ENCODE results near the gene KCMF1. TPM values are rescaled to one million over a fixed set of nuclear protein-coding genes. Genes with fewer than 3 reads are reported as not detected.

Gene KCMF1
- total RNA-seq, 1 experiment from 2014 or later = 73.6 TPM

- TF ChIP-seq EZH2 (IDR thresholded peaks at IDR 0.05; ENCODE audit: low read length, unreplicated experiment) (no peak), EZH2phosphoT487 (IDR thresholded peaks at IDR 0.05; ENCODE audit: borderline replicate concordance, low read length) (no peak)
- TF ChIP-seq, protein P1, sequence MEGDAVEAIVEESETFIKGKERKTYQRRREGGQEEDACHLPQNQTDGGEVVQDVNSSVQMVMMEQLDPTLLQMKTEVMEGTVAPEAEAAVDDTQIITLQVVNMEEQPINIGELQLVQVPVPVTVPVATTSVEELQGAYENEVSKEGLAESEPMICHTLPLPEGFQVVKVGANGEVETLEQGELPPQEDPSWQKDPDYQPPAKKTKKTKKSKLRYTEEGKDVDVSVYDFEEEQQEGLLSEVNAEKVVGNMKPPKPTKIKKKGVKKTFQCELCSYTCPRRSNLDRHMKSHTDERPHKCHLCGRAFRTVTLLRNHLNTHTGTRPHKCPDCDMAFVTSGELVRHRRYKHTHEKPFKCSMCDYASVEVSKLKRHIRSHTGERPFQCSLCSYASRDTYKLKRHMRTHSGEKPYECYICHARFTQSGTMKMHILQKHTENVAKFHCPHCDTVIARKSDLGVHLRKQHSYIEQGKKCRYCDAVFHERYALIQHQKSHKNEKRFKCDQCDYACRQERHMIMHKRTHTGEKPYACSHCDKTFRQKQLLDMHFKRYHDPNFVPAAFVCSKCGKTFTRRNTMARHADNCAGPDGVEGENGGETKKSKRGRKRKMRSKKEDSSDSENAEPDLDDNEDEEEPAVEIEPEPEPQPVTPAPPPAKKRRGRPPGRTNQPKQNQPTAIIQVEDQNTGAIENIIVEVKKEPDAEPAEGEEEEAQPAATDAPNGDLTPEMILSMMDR (conservative IDR thresholded peaks at IDR 0.05; ENCODE audit: low read depth, low read length) = no peak
- Histone ChIP-seq H3K79me2 (ENCODE audit: low read length) (no peaks in the 10 kb centered on the region), H3F3A (ENCODE audit: low read length, unreplicated experiment) (no peaks in the 10 kb centered on the region), H3K4me3 (ENCODE audit: low read length) (no peak overlapping the region), H3K27ac (ENCODE audit: low read length) (no peak overlapping the region), H4K20me1 (ENCODE audit: low read length) (no peaks in the 10 kb centered on the region), H3K9ac (ENCODE audit: low read length) (no peak overlapping the region), H3K27me3 (ENCODE audit: low read length) (no peaks in the 10 kb centered on the region), H3K4me1 (ENCODE audit: insufficient read depth, low read length) (peaks cover 14% of the 10 kb centered on the region; the same call in 1 of the 2 replicates), H3K4me2 (ENCODE audit: low read length) (no peak overlapping the region), H3K9me2 (replicated peaks; ENCODE audit: low read length) (no peaks in the 10 kb centered on the region), H2AFZ (ENCODE audit: low read length) (no peak overlapping the region), H3K36me3 (ENCODE audit: low read depth, low read length) (no peaks in the 10 kb centered on the region), H3K9me3 (ENCODE audit: low read length) (no peaks in the 10 kb centered on the region)
- POLR2A ChIA-PET (ENCODE audit: unreplicated experiment) = no interaction called here
- intact Hi-C loops (cut with micrococcal nuclease) = no loop called here
- ATAC-seq (no peak), DNase-seq (peak; percentile 6)
- CTCF ChIA-PET = no interaction called here
- no TSS peak for BruUV-seq (replicated peaks)
Observed at GRCh38 chr2:85095094-85095493, 124.1 kb downstream of the KCMF1 start.

- H2AFZ ChIP-seq (ENCODE audit: low read length) = no peak overlapping the region
- POLR2A ChIA-PET (ENCODE audit: unreplicated experiment) = no interaction called here
- ATAC-seq (no peak), DNase-seq (no peak)
- H3K4me3 ChIP-seq (ENCODE audit: low read length) = no peak overlapping the region
- no peaks in the 10 kb centered on the region for H3K9me3 ChIP-seq (ENCODE audit: low read length)
- H3K9ac ChIP-seq (ENCODE audit: low read length) = no peak overlapping the region
- CTCF ChIA-PET = no interaction called here
- H3K4me2 ChIP-seq (ENCODE audit: low read length) = no peak overlapping the region
- H4K20me1 ChIP-seq (ENCODE audit: low read length) = no peaks in the 10 kb centered on the region
- no peaks in the 10 kb centered on the region for H3K9me2 ChIP-seq (replicated peaks; ENCODE audit: low read length)
- H3K27me3 ChIP-seq (ENCODE audit: low read length) = no peaks in the 10 kb centered on the region
- H3K36me3 ChIP-seq (ENCODE audit: low read depth, low read length) = no peaks in the 10 kb centered on the region
- H3K79me2 ChIP-seq (ENCODE audit: low read length) = no peaks in the 10 kb centered on the region
- TF ChIP-seq EZH2 (IDR thresholded peaks at IDR 0.05; ENCODE audit: low read length, unreplicated experiment) (no peak), EZH2phosphoT487 (IDR thresholded peaks at IDR 0.05; ENCODE audit: borderline replicate concordance, low read length) (no peak)
- TF ChIP-seq, protein P1 (conservative IDR thresholded peaks at IDR 0.05; ENCODE audit: low read depth, low read length) = no peak
- H3K4me1 ChIP-seq (ENCODE audit: insufficient read depth, low read length) = peaks cover 14% of the 10 kb centered on the region; the same call in 1 of the 2 replicates
- no peak overlapping the region for H3K27ac ChIP-seq (ENCODE audit: low read length)
- intact Hi-C loops (cut with micrococcal nuclease) = no loop called here
- no TSS peak for BruUV-seq (replicated peaks)
- H3F3A ChIP-seq (ENCODE audit: low read length, unreplicated experiment) = no peaks in the 10 kb centered on the region
Observed at GRCh38 chr2:85096616-85097015, 125.7 kb downstream of the KCMF1 start.

GRCh38 chr2:85104228-85104627 lies 133.3 kb downstream of the KCMF1 start:
- H3K4me1 ChIP-seq (ENCODE audit: insufficient read depth, low read length) = peaks cover 5% of the 10 kb centered on the region
- H3K9ac ChIP-seq (ENCODE audit: low read length) = no peak overlapping the region
- no peaks in the 10 kb centered on the region for H3K36me3 ChIP-seq (ENCODE audit: low read depth, low read length)
- no peaks in the 10 kb centered on the region for H3K9me3 ChIP-seq (ENCODE audit: low read length)
- no peaks in the 10 kb centered on the region for H3K9me2 ChIP-seq (replicated peaks; ENCODE audit: low read length)
- H2AFZ ChIP-seq (ENCODE audit: low read length) = no peak overlapping the region
- H4K20me1 ChIP-seq (ENCODE audit: low read length) = no peaks in the 10 kb centered on the region
- H3K27ac ChIP-seq (ENCODE audit: low read length) = no peak overlapping the region
- DNase-seq (no peak), ATAC-seq (no peak)
- no TSS peak for BruUV-seq (replicated peaks)
- H3K4me2 ChIP-seq (ENCODE audit: low read length) = no peak overlapping the region
- POLR2A ChIA-PET (ENCODE audit: unreplicated experiment) = interaction anchor here (0.6 kb wide), 1 partner anchor 31 kb away, joined by 3 read pairs; no protein-coding TSS in a partner anchor
- TF ChIP-seq, protein P1 (conservative IDR thresholded peaks at IDR 0.05; ENCODE audit: low read depth, low read length) = no peak
- TF ChIP-seq EZH2 (IDR thresholded peaks at IDR 0.05; ENCODE audit: low read length, unreplicated experiment) (no peak), EZH2phosphoT487 (IDR thresholded peaks at IDR 0.05; ENCODE audit: borderline replicate concordance, low read length) (no peak)
- H3K4me3 ChIP-seq (ENCODE audit: low read length) = no peak overlapping the region
- no peaks in the 10 kb centered on the region for H3F3A ChIP-seq (ENCODE audit: low read length, unreplicated experiment)
- intact Hi-C loops (cut with micrococcal nuclease) = no loop called here
- CTCF ChIA-PET = no interaction called here
- no peaks in the 10 kb centered on the region for H3K27me3 ChIP-seq (ENCODE audit: low read length)
- H3K79me2 ChIP-seq (ENCODE audit: low read length) = no peaks in the 10 kb centered on the region

All from PC-3 (cell line).